Skeletal muscle tissue (tissue), 4 donors: ENCODE measurements around the gene CCL15. TPM values are rescaled to one million over a fixed set of nuclear protein-coding genes. Genes with fewer than 3 reads are reported as not detected.

ENCODE experiments used
- H3K27ac ChIP-seq: one replicate; pipeline ENCODE4 v1.7.0; 2013; ENCODE audit warnings: mild to moderate bottlenecking, low read depth, low read length, inconsistent platforms
- H3K27me3 ChIP-seq, 3 donors: one replicate each; pipeline ENCODE4 v1.7.0; 2013; ENCODE audit warnings: low read length in 3 of 3; ENCODE audit not compliant: control insufficient read depth in 3 of 3, insufficient read depth in 3 of 3
- H3K36me3 ChIP-seq, 3 donors: one replicate each; pipeline ENCODE4 v1.7.0; 2013; ENCODE audit warnings: low read length in 3 of 3; ENCODE audit not compliant: control insufficient read depth in 3 of 3, insufficient read depth in 3 of 3
- H3K4me1 ChIP-seq, 3 donors: one replicate each; pipeline ENCODE4 v1.7.0; 2013; ENCODE audit warnings: low read length in 3 of 3, mild to moderate bottlenecking in 3 of 3; ENCODE audit not compliant: control insufficient read depth in 3 of 3, insufficient read depth in 3 of 3
- H3K4me3 ChIP-seq, 3 donors: one replicate each; pipeline ENCODE4 v1.7.0; 2013; ENCODE audit warnings: low read length in 3 of 3
- H3K9ac ChIP-seq, 3 donors: one replicate each; pipeline ENCODE4 v1.7.0; 2013; ENCODE audit warnings: low read length in 3 of 3, mild to moderate bottlenecking in 3 of 3, moderate library complexity in 2 of 3, low read depth in 1 of 3
- H3K9me3 ChIP-seq, 3 donors: one replicate each; pipeline ENCODE4 v1.7.0; 2013; ENCODE audit warnings: low read length in 3 of 3; ENCODE audit not compliant: control insufficient read depth in 3 of 3
- total RNA-seq: library from RNA; depleted of rRNA; stranded (reverse); fragments of >200 nt; gene quantifications from one replicate; pipeline ENCODE4 v1.2.3, GENCODE V29; 2014
- donor health status: Osteomylitis.

Gene CCL15, protein sequence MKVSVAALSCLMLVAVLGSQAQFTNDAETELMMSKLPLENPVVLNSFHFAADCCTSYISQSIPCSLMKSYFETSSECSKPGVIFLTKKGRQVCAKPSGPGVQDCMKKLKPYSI
- total RNA-seq = not detected

GRCh38 chr17:36001110-36001771 lies at the start of gene CCL15:
CCL15 (minus strand) TSS chr17:36001553; CDS start chr17:36001492, 61 bp downstream.
- Histone ChIP-seq H3K4me1 (no peaks in the 10 kb centered on the region), H3K9ac (no peak within 1 kb of the TSS), H3K4me3 (no peak within 1 kb of the TSS), H3K9me3 (no peaks in the 10 kb centered on the region), H3K27ac (no peak within 1 kb of the TSS), H3K36me3 (no peaks in the 10 kb centered on the region), H3K27me3 (peaks cover 0 to 8% (median 0%) of the 10 kb centered on the region in 3 donors)

- peaks cover 0 to 9% (median 5%) of the 10 kb centered on the region in 3 donors for H3K27me3 ChIP-seq
- no peak overlapping the region for H3K4me3 ChIP-seq
- no peak overlapping the region for H3K27ac ChIP-seq
- no peaks in the 10 kb centered on the region for H3K4me1 ChIP-seq
- H3K9ac ChIP-seq = no peak overlapping the region
- H3K9me3 ChIP-seq = peaks cover 0 to 9% (median 6%) of the 10 kb centered on the region in 3 donors
- H3K36me3 ChIP-seq = no peaks in the 10 kb centered on the region
Observed at GRCh38 chr17:36049643-36050042, 48.3 kb upstream of the CCL15 start.

DNA sequence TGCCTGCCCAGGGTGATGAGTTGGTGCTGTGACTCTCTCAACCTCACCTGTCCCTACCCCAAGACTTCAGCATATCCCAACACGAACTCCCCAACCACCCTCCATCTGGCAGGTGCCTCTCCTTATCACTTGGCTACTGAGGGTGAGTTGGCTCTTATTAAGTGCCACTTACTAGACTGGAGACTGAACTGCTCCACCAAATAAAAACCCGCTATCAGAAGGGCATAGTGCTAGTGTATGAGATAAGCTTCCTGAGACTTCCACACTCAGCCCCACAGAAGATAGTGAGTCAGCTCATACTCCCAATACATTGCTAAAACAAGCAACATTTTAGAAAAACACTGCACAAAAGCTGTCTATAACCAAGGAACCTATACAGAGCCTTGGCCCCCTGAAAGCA lies 46.7 kb upstream of the CCL15 start:
- Histone ChIP-seq H3K9ac (no peak overlapping the region), H3K9me3 (peaks cover 0 to 9% (median 6%) of the 10 kb centered on the region in 3 donors), H3K27me3 (peaks cover 0 to 9% (median 5%) of the 10 kb centered on the region in 3 donors), H3K4me1 (no peaks in the 10 kb centered on the region), H3K27ac (no peak overlapping the region), H3K36me3 (no peaks in the 10 kb centered on the region), H3K4me3 (no peak overlapping the region)

DNA sequence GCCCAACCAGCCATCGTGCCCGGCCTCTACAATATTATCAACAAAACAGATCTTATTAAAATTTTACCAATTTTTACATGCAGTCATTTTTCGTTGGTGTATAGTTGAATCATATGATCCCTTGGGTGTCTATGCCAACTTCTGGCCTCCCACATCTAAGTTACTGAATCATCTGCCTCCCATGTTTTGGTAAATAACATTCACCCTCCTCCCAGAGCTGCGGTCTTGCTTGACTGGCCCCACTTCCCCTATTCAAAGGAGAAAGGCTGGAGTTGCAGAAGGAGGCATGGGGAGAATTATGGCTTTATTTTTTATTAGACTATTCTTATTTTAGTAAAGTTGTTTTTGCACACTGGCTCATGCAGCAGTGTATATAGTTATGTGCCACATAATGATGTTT lies 34.9 kb upstream of the CCL15 start:
- Histone ChIP-seq H3K9ac (no peak overlapping the region), H3K4me1 (no peaks in the 10 kb centered on the region), H3K27ac (no peak overlapping the region), H3K4me3 (no peak overlapping the region), H3K27me3 (peaks cover 0 to 6% (median 0%) of the 10 kb centered on the region in 3 donors), H3K36me3 (no peaks in the 10 kb centered on the region), H3K9me3 (no peaks in the 10 kb centered on the region)

DNA sequence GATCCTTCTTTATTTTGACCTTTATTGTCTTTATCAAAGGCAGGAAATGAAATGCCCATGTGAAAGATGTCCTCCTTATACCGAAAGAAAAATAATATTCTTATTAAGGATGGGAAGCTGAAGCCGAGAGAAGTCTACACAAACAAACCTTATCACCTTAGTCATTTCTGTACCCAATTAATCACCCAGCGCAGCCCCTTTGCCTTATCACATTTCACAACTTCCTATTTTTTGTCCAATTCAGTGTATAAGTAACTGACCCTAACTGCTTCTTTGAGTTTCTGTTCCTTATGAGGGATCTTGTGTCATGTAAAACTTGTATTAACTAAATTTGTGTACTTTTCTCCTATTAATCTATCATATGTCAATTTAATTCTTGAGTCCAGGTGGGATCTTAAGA lies 32.8 kb upstream of the CCL15 start:
- Histone ChIP-seq H3K4me1 (no peaks in the 10 kb centered on the region), H3K27ac (no peak overlapping the region), H3K9ac (no peak overlapping the region), H3K36me3 (no peaks in the 10 kb centered on the region), H3K9me3 (no peaks in the 10 kb centered on the region), H3K4me3 (no peak overlapping the region), H3K27me3 (peaks cover 0 to 6% (median 0%) of the 10 kb centered on the region in 3 donors)

GRCh38 chr17:36030956-36031355 lies 29.6 kb upstream of the CCL15 start:
- Histone ChIP-seq H3K27me3 (peaks cover 0 to 6% (median 0%) of the 10 kb centered on the region in 3 donors), H3K9me3 (no peaks in the 10 kb centered on the region), H3K27ac (no peak overlapping the region), H3K36me3 (no peaks in the 10 kb centered on the region), H3K9ac (no peak overlapping the region), H3K4me1 (no peaks in the 10 kb centered on the region), H3K4me3 (no peak overlapping the region)

- no peaks in the 10 kb centered on the region for H3K36me3 ChIP-seq
- H3K27me3 ChIP-seq = no peaks in the 10 kb centered on the region
- no peak overlapping the region for H3K27ac ChIP-seq
- H3K4me1 ChIP-seq = no peaks in the 10 kb centered on the region
- no peaks in the 10 kb centered on the region for H3K9me3 ChIP-seq
- no peak overlapping the region for H3K4me3 ChIP-seq
- H3K9ac ChIP-seq = no peak overlapping the region
Observed at GRCh38 chr17:36027761-36028160, 26.4 kb upstream of the CCL15 start.

DNA sequence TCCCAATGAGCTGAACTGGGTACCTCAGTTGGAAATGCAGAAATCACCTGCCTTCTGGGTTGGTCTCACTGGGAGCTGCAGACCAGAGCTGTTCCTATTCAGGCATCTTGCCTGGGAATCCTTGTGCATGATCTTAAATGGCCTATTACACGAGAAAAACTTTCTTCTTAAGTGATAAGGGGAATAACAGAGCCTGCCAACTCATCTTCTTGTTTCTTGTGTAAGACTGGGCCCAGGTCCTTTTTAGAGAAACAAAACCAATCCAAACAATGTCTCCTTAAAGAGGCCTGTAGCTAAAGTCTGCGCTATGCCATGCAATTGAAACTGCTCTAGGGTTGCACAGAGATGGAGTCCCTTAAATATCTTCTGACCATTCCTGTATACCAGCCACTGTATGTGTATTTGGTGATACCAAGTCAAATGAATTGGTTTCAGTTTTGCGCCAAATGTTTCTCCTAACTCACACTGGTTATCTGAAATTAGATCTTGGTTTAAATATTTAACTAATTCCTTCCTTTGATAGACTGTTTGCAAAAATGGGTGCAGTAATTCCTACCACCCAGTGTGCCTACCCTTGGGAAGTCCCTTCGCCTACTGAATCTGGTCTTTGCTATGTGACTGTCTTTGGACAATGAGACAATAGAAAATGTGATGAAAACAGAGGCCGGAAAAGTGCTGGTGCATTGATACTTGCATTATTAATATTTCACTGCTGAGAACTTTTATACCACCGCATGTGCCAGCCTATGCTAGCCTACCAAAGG lies 22.9 kb upstream of the CCL15 start:
- no peak overlapping the region for H3K27ac ChIP-seq
- H3K9me3 ChIP-seq = no peaks in the 10 kb centered on the region
- no peaks in the 10 kb centered on the region for H3K4me1 ChIP-seq
- H3K9ac ChIP-seq = no peak overlapping the region
- no peaks in the 10 kb centered on the region for H3K27me3 ChIP-seq
- H3K36me3 ChIP-seq = no peaks in the 10 kb centered on the region
- H3K4me3 ChIP-seq = no peak overlapping the region

DNA sequence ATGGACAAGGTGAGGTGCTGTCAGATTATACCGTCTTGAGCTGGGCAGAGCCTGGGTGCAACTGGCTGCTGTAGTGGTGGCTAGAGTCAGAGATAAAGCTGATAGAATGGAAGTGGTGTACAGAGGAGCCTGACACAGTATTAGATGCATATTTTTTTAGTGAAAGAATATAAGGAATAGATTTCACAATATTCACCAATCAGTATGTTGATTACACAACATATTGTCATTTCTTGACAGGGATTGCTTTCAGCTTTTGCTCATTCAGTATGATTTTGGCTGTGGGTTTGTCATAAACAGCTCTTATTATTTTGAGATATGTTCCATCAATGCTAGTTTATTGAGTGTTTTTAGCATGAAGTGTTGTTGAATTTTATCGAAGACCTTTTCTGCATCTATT lies 18.1 kb upstream of the CCL15 start:
- H3K27ac ChIP-seq = no peak overlapping the region
- H3K9ac ChIP-seq = no peak overlapping the region
- H3K9me3 ChIP-seq = no peaks in the 10 kb centered on the region
- no peaks in the 10 kb centered on the region for H3K36me3 ChIP-seq
- peaks cover 0 to 4% (median 0%) of the 10 kb centered on the region in 3 donors for H3K4me1 ChIP-seq
- no peaks in the 10 kb centered on the region for H3K27me3 ChIP-seq
- H3K4me3 ChIP-seq = no peak overlapping the region

- Histone ChIP-seq H3K4me3 (no peak within 1 kb of the TSS), H3K36me3 (no peaks in the 10 kb centered on the region), H3K27ac (no peak within 1 kb of the TSS)
Observed at GRCh38 chr17:36017799-36018198, 16.4 kb upstream of the CCL15 start, which contains the start of gene CCL23. CCL23 (minus strand) TSS chr17:36017972; CDS start chr17:36017897, 75 bp downstream.

More at GRCh38 chr17:36017799-36018198, 16.4 kb upstream of the CCL15 start, which contains the start of gene CCL23:
- Histone ChIP-seq H3K9ac (no peak within 1 kb of the TSS), H3K9me3 (no peaks in the 10 kb centered on the region), H3K4me1 (peaks cover 0 to 4% (median 0%) of the 10 kb centered on the region in 3 donors), H3K27me3 (peaks cover 0 to 2% (median 0%) of the 10 kb centered on the region in 3 donors)
